Midbrain (tissue), 1 donor: ENCODE measurements around the gene RGS12.

Experiments
- DNase-seq: peaks from one replicate; lab custom pipeline; 2025; lab: John Stamatoyannopoulos, UW

RGS12 gene

DNA sequence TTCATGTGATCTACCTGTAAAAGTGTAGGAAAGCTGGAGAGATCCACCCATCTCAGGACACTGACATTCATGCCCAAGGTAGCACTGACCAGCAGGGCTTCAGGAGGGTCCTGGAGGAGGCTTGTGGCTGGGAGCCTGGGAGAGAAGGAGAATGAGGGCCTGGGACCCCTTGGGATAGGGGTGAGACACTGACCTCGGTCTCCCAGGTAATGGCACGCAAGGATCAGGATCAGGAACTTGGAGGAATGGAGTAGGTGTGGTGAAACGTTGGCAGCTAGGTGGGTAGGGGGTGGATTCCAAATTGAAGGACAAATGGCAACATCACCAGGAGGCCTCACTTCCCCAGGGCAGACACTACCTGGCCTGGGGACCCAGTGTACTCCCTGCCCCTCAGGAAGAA is 12.4 kb upstream of the RGS12 start:
- no peak for DNase-seq

DNA sequence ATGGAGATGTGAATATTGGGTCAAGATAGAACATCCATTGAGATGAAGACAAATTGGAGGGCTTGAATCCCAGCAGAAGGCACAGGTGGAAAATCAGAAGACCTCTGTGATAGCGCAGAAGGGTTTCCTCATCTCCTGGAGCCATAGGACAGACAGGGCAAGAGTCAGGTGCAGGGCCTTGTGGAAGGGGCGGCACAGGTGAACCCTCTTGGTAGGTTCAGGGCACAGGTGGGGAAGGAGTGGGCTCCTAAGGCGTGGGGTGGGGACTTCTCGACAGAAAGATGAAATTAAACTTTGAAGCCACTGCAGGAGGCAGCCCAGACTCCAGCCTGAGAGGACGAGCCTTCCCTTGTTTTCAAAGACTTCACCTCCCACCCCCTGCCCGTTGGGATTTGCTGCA is 9.3 kb upstream of the RGS12 start:
- DNase-seq: no peak

DNA sequence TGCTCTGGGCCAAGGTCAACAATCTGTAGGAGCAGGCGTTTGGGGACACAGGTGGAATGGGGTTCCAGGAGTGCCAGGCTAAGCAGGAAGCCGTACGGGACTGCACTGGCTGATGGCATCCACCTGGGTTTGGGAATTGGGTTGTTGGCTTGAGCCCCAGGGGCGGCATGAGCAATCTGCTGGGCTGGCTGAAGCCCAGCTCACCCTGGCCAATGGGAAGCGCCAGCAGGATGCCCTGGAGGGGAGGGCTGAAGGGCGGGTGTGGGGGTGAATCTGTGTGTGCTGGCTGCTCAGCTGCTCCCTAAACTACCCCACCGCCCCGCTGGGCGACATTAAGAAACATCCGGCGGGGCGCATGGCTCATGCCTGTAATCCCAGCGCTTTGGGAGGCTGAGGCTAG is 8.9 kb upstream of the RGS12 start:
- DNase-seq: no peak

DNA sequence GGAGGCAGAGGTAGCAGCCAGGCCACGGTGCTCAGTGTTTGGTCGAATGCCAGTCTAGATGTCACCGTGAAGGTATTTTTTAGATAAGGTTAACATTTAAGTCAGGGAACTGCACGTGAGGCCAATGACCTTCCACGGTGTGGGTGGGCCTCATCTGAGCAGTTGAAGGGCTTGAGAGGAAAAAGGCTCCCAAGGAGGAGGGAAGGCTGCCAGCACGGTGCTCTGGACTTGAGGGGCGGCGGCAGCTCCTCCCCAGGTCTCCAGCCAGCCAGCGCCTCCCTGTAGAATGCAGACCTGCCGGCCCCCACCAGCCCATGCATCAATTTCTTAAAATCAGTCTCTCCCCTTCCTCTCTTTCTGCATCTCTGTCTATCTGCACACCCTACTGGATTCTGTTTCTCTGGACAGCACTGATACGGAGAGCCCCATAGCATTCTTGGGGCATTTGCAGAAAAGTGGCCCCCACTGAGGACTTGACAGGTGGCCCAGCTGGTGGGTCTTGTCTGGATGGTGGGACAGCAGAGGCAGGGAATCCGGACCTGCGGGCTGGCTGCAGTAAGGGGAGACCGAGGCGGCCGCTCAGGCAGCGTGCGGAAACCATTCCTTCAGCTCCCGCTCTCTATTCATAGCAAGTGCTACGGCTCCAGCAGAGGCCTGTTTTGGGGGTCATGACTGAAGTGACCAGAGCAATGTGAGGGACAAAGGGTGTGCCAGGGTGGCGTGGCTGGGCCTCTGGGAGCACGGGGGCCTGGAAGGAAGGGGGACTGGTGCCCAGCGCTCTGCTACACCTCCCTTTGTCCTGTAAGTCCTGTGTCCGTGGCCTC is 7.9 kb upstream of the RGS12 start:
- DNase-seq: no peak

DNA sequence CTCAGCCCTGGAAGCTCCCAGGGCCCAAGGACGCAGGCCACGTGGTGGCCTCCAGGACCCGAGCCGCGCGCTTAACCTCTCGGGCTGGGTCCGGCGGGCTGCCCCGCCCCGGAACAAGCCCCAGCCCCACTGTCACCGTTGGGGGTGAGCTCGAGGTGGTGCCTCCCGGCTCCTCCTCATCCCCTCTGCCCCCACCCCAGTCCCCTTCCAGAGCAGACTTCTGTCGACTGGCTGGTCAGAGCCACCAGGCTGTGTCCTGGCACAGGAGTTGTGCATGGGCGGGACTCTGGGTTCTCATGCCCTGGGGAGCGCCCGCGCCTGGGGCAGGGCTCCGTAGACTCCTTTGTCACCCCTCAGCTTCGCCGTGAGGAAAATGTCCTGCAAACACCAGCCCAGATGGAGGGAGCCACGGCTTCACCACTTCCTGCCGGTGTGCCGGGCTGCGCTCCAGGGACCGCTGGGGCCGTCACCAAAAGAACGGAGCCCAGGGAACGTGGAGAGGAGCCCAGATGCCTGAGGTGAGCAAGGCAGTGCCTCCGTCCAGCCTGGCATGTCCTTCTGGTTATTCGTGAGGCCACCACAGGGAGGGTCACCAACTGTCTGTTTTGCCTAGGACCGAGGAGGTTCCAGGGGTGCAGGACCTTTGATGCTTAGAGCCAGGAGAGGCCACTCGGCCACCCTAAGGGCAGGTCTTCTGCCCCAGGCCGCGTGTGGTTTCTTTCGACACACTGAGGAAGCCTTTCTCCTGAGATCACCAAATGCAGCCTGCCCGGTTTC is 7.1 kb upstream of the RGS12 start:
- DNase-seq: peak; percentile 23

DNA sequence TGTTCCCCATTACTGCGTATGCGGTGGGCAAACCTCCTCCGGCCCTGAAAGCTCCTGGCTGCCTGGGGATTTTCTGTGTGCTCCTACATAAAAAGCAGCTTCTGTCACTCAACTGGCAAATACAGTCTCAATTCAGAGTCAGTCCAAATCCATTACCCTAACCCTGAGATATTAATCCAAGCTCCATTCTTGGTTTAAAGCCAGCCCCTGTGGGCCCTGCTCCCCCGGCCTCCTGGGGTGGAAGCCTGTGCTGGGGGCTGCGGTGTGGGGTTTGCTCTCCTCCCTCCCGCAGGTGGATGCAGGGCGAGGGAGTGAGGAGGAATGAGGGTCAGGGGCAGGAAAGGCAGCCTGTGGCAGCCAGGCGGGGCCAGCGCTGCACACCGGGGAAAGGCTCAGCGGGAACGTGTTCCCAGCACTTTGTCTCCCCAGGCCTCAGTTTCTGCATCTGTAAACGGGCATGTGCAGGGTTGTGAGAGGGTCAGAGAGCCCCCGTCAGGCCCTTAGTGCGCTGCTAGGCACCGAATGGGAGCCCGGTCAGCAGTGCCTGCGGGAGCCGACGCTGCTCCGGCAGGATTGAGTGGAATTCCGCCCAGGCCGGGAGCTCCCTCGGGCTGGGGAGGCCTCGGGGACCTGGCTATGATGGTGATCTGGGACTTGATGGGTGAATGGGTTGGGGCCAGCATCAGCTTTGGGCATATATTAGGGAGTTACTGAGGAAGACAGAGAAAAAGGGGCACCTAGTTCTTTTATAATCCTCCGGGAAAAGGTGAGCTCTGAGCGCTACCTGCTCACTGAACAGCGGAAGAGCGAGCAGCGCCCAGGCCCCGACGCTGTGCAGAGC is 6.3 kb upstream of the RGS12 start:
- DNase-seq: no peak

DNA sequence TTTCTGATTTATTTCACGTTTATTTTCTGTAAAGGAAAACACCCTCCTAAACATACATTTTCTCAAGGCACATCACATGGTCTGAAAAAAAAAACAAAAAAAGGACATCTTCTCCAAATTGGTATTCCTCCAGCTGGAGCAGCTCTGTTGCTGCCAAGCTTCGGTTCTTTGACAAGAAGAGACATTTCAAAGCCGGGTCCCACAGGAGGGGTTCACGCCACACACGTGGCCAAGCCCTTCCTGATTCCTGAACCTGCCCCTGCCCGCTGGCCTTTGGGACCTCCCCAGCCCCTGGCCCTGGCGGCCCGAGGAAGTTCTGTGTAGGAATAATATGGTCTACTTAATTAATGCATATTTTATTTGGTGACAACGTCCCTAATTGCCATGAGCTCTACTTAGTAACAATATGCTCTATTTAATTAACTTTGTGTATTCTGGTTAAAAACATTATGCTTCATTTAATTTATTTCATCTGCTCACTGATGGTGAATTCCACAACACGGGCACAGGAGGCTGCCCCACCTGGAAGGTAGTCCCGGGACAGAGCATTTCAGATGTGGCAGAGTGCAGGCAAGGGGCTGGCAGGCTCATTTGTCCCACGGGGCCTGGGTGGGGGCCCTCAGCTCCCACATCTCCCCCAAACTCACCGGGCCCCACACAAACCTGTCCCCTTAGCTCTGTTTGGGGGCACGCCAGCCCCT is 5.4 kb upstream of the RGS12 start:
- no peak for DNase-seq

DNA sequence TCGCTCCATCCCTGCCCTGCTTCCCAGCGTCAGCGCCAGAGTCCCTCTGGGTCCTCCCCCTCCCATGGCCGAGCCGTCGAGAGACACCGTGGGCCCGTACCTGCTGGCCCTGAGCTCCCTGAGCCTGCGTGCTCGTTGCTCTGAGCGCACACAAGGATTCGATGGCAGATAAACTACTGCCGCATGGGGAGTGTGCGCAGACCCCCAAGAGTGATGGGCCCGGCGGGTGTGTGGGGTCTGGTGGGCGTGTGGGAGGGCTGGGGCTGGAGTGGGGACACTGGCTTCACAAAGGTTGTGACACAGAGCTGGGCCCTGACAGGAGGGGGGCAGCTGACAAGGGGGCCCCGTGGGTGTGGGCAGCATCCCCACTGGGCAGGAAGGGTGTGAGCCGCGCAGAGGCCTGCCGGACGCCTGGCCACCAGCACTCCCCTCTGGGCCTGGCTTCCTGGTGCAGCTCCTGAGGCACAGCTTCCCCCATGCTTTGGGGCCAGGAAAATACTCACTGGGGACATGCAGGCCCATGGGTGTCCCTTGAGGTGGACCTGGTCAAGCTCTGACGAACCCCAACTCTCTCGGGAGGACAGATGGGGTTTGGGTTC is 4.8 kb upstream of the RGS12 start:
- DNase-seq: no peak

DNA sequence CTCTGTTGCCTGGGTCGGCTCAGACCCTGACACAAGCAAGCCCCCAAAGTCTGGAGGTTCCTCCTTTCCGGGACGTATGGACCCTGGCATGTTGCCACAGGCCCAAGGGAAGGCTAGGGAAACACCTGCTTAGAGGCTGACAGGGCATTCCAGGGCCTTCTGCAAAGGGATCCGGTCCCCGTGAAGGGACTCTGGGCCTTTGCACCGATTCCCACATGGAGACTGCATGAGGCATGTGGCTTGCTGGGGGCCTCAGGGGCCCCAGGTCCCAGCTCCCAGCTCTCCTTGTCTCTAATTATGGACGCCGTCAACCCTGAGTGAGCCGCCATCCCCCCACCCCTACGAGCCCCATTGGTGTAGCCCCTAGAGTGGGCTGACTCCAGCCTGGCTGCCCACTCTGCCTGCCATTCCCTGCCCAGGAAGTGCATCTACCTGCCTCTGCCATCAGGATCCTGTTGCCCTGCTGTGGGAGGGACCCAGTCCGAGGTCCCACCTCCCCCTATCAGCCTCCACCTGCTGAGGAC is 4.2 kb upstream of the RGS12 start:
- no peak for DNase-seq

DNA sequence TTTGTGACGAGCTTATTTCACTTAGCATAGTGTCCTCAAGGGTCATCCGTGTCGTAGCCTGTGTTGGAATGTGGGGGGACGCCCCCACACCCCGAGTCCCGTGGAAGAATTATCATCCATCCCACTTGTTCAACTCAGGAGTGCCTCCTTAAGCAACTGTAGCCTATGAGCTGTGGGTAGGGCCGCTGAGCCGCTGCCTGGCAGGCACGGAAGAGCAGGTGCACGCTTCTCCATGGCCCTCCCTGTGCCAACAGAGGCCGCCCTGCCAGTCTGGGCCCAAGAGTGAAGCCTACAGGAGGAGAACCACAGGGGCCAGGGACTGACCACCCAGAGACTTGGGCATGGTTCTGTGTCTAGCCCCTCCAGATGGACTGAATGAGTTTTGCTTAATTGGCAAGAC is 2.3 kb upstream of the RGS12 start:
- no peak for DNase-seq

DNA sequence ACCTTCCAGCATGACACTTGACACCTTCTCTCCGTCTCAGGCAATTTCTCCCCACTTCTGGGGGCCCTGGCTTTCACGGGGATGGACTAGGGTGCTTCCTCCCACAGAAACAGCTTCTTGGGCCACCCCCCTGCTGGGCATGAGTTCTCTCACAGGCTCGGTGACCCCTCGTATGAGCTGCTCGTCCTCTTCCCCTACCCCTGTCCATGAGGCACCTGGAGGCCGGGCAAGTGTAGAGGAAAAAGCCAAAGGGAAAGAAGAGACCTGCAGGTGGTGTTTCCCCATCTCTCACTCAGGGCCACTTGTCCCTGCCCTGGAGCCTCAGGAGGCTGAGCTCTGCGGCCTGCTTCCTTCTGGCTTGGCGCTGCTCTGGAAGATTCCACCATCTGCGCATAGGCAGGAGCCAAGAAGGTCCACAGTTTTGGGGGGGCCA is 1.9 kb upstream of the RGS12 start:
- DNase-seq: no peak

DNA sequence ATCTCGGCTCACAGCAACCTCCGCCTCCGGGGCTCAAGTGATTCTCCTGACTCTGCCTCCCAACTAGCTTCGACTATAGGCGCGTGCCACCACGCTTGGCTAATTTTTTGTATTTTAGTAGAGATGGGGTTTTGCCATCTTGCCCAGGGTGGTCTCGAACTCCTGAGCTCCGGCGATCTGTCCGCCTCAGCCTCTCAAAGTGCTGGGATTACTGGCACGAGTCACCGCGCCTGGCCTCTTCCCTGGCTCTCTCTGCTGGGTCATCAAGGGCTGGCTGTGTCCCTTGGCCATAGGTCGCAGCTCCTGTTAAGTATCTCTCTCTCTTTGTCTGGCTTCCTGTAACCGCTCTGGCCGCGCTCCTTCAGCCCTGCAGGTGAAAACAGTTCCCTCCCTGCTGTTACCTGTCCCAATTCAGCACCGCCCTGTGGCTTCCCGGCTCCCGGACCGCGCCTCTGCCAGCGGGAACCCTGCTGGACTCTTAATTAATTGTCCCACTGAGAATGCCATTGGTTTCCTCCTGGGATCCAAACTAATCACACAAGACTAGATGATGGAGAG is 1.3 kb upstream of the RGS12 start:
- DNase-seq: no peak

DNA sequence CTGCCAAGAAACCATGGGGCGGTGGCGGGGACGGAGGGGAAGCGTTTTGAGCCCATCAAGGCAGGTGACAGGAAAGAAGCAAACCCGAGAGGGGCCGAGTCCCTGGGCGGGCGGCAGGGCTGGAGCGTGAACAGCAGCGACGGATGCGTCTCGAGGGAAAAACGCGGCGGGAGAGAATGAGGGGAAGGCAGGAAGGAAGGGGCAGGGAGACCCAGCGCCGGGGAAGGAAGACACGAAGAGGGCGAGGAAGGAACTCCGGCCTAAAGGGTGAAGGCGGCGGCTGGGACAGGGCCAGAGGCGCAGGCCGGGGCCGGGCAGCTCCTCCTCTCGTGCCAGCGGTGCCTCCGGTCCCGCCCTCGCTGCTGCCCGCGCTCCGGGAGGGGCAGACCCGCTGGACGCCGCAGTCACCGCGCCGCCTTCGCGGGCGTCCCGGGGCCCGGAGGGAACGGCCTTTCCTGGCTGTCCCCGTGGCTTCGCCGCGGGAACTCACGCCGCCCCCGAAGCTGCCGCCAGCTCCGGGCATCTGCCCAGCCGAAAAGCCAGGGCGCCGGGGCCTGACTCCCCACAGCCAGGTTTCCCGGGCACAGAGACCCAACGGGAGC is 751 bp upstream of the RGS12 start:
- DNase-seq: peak; percentile 62

DNA sequence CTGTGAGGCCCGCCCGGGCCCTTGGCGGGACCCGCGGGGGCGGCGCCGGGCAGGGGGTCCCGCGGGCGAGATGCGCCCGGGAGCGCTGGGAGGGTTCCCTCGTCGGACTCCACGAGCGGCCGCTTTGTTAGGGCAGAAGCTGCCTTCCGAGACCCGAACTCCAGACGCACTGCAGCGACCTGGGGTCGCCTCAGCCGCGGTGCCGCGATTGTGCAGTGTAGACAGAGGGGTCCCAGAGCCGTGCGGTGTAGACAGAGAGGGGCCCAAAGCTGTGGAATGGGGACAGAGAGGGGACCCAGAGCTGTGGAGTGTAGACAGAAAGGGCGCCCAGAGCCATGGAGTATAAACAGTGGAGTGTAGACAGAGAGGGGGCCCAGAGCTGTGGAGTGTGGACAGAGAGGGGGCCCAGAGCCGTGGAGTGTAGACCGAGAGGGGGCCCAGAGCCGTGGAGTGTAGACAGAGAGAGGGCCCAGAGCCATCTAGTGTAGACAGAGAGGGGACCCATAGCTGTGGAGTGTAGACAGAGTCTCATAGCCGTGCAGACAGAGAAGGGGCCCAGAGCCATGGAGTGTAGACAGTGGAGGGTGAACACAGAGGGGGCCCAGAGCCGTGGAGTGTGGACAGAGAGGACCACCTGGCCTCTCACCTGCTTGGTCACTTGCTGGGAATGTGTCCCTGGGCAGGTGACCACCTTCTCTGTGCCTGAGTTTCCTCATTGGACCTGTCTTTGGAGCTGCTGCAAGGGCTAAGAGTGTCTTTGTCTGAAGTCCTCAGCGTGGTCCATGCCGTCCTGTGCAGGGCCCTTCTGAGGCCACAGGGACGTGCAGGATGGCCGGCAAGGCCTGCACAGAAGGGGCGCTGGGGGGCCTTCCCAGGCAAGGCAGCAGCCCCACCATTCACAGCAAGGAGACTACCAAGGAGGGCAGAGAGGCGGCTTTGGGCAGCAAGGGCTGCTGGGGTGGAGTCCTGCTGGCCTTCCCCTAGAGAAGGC is 875 bp downstream of the RGS12 start:
- no peak for DNase-seq

DNA sequence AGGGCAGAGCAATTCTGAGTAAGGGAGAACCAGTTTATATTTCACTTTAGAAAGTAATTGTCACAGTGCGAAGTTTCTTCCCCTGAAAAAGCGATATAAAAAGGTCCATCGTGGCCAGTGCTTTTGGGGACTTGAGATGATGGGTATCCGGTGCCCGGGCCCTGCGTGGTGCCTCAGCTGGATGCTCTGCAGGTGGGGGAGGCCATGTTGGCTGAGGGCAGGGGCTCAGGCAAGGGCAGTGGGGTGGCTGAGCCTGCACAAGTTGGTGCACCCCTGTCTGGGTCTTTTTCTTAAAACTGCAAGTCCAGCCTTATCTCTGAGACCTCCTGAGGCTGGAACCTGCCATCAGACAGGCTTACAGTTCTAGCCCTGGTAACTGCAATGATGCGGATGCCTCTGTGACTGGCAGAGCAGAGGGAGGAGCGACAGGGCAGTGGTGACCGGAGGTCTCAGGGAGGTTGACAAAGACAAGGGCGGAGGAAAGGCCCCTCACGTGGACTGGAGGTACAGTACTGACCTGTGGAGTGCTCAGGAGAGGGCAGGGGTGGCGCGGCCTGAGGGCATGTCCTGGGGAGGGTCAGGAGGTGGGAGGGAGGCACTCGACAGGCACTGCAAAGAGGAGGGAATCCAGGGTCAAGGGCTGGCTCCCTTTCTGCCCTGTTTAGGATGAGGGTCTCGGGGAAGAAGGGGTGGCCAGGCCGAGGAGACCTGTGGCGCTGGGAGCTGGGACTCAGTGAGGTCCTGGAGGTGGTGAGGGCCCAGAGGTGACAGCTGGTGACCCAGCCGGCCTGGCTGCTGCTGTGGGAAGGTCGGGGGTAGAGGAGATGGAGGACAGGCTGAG is 1.8 kb downstream of the RGS12 start:
- no peak for DNase-seq

DNA sequence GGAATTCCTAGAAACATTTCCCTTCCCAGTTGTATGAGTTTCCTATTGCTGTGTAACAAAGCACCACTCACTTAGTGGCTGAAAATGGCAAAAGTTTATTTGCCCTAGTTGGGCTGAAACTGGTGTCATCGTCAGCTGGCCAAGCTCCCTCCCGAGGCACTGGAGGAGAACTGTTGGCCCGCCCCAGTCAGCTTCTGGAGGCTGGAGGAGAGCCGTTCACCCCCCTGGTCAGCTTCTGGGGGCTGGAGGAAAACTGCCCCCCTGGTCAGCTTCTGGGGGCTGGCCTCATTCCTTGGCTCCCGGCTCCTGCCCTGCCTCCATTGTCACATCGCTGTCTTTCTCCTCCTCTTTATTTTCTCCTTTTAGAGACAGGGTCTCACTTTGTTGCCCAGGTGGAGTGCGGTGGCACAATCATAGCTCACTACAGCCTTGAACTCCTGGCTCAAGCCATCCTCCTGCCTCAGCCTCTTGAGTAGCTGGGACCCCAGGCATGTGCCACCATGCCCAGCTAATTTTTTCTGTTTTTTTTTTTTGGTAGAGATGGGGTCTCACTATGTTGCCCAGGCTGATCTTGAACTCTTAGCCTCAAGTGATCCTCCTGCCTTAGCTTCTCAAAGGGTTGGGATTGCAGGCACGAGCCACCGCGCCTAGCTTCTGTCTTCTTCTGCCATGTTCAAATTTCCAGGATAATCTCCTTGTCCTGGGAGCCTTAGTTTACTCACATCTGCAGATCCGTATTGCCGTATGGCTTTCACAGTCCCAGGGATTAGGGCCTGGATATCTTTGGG is 3.2 kb downstream of the RGS12 start:
- no peak for DNase-seq

DNA sequence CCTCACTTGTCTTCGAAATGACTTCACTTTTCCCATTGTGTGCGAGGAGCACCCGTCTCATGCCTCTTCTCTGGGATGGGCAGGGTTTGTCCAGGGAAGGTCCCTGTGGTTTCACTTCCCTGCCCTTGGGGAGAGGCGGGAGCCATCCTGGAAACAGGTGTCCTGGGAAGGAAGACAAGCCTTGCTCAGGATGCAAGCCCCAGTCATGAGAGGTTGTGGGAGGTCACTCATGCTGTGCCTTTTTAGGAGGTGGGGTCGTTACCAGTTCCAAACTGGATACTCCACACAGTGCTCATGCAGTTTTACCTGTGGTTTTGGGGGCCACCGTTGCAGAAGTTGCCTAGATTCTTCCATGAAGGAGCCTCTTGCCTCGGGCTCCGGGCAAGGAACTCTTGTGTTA is 3.8 kb downstream of the RGS12 start:
- DNase-seq: no peak
